DMS114 treated with DMSO at 0.1 percent for 48 hours (cell line): ENCODE data around the gene C1QL4.
A peak's percentile ranks its signal among the peaks of the same experiment; 100 is the strongest.

Source experiments
- DNase-seq: peaks from one replicate; lab custom pipeline; 2025; ENCODE audit not compliant: unreplicated experiment; lab: John Stamatoyannopoulos, UW

The C1QL4 gene

GRCh38 chr12:49348781-49349180, 11.8 kb upstream of the C1QL4 start:
- no peak for DNase-seq

- DNase-seq, result peak; percentile 34
Observed at GRCh38 chr12:49347311-49348193, 10.6 kb upstream of the C1QL4 start.

GRCh38 chr12:49346659-49347310, 9.8 kb upstream of the C1QL4 start, which contains the start of gene DNAJC22:
TSS of gene DNAJC22 (plus strand) at chr12:49346888. CDS start at chr12:49348873, 1,985 bp downstream.
- no peak for DNase-seq

DNA sequence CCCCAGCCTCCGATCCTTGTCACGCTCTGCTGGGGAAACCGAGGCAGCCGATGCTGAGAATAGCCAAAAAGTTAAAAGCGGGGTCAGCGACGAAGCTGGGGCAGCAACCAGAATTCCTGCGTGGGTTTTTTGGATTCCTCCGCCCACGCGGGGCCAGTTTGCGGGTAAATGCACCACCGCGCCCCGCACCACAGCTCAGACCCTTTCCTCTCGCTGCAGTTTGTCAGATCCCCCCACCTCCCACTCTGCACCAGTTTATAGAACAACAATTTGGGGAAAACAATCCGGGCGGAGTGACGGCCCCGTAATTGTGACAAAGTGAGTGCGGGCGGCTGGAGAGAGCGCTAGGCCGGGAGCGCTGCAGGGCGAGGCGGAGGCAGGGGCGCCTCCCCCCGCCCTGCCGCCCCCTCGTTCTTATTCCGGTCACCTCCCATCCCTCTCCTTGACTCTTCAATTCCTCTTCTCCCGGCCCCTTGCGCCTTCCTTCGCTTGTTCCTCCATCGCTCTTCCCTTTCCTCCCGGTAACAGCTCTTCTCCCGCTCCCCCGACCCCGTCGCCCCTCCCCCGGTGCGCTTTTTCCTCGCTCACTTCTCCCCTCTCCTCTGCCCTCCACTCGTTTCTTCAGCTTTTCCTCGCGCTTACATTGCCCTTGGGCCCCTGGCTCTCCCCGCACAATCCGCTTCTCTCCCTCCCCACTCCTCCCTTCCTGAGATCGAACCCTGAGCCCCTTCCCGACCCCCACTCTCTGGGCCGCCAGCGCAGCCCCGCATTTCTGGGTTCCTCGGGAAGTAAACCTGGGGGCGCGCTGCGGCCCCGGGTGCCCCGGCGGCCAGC, 9.1 kb upstream of the C1QL4 start:
- DNase-seq, result no peak

DNA sequence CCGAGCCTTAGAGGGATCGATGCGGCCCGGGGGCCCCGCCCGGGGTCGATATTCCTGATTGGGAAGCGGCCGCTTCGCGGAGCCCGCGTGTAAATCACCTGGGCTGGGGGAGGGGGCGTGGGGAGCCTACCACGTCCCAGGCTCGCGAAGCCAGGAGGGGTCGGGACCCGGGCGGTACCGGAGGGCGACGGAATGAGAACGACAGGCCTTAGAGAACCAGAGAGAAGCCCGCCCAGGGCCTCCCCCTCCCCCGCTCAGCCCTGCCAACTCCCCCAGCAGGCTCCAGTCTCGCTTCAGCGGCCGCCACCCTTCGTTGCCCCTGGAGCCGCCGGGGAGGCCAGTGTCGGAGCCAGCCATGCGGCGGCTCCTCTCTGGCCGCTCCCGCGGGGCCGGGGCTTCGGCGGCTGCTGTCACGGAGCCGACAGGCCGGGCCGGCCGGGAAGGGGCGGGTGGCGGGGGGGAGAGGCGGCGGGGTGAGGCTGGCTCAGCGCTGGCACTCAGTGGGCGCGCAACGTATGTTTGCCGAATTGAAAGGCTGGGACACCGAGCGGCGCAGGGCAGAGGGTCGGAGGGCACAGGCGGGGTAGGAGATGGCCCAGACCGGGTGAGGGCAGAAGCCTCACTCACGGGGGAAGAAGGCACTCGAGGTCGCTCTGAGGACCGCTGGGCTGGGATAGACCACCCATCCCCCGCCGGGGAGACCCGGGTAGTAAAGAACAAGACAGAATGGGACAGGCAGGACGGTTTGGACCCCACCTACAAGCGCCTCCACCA, 8.2 kb upstream of the C1QL4 start:
- no peak for DNase-seq

DNA sequence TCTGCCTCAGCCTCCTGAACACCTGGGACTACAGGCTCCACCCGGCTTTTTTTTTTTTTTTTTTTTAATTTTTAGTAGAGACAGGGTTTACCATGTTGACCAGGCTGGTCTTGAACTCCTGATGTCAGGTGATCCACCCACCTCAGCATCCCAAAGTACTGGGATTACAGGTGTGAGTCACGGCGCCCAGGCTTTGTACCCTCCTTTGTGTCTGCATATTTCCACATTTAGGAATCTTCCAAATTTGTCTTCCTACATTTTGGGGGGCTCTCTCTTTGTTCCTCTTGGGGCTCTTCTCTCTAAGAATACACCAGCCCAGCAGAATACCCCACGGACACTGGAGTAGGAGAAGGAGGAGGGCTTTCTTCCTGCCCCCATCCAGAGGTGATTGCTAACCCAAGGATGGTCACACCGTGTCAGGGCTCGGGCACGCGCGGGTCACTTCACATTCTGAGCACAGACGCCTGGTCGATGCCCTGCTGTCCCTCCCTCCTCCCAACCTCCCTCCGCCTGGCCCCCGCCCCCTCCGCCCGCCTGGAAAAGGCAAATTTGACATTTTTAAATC, 7.6 kb upstream of the C1QL4 start:
- no peak for DNase-seq

DNA sequence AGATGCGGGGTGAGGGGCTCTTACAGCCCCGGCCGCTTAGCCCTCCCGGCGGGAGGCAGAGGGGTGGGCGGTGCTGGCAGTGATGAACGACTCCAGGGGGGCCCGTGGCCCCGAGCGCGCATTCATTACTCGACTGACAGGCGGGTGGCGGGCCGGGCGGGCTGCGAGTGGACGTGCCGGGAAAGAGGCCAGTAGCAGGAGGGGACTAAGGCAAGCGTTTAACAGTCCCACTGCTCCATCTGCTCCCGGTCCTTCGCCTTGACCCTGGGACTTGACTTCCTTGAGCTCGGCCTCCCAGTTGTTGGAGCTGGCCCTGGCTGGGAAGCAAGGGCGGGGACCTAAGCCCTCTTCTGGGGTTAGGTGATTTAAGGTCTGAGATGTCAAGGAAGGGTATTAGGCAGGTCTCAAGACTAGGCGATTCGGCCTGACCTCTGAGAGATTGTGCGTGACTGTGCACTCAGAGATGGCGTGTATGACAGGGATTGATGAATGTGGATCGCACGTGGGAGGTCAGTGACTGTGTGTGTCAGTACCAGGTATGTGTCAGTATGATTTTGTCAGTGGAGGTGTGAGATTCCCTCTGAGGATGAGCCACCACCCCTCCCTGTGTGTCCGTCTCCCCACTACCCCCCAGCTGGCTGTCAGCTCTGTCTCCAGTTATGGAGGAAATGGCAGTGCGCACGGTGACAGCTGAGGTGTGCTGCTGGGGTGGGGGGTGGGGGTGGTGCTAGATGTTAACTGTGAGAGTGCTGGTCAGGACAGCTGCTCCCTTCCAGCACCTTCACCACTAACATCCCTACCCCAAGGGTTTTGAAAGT, 6.1 kb upstream of the C1QL4 start:
- DNase-seq, result no peak

GRCh38 chr12:49342066-49342913, 5.3 kb upstream of the C1QL4 start:
- DNase-seq, result peak; percentile 71

GRCh38 chr12:49341777-49342065, 4.7 kb upstream of the C1QL4 start:
- DNase-seq, result no peak

- DNase-seq, result no peak
Observed at GRCh38 chr12:49340971-49341776, 4.2 kb upstream of the C1QL4 start.

GRCh38 chr12:49340095-49340870, 3.3 kb upstream of the C1QL4 start:
- no peak for DNase-seq

DNA sequence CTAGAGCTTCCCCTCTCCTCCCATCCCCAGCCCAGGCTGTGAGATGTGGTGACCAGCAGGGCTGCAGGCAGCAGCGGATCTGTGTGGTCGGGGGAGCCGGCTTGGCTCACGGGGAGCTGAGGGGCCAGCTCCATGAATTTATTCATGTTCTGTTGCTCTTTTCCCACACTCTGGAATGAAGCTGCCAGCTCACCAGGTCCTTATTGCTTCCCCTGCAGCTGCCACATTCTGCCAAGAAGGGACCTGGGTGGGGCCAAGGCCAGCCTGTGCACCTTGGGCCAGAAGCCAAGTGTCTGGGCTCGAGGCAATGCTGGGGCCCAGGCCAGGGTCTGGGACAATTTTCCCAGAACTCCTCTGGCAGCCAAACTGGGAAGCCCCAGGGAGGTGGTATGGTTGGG, 2.5 kb upstream of the C1QL4 start:
- DNase-seq, result no peak

- DNase-seq, result no peak
Observed at GRCh38 chr12:49338830-49339463, 2.0 kb upstream of the C1QL4 start.

GRCh38 chr12:49335955-49336644, 888 bp downstream of the C1QL4 start:
- no peak for DNase-seq

- no peak for DNase-seq
Observed at GRCh38 chr12:49335118-49335954, 1.7 kb downstream of the C1QL4 start.
